GM19467 (cell line): ENCODE measurements around the gene TRPV5.

Source experiments
- ATAC-seq: cut with Tn5 transposase; IDR thresholded peaks from one replicate; pipeline ENCODE4 v1.9.1; 2021; ENCODE audit warnings: mild to moderate bottlenecking, moderate library complexity; ENCODE audit not compliant: unreplicated experiment

The TRPV5 gene

DNA sequence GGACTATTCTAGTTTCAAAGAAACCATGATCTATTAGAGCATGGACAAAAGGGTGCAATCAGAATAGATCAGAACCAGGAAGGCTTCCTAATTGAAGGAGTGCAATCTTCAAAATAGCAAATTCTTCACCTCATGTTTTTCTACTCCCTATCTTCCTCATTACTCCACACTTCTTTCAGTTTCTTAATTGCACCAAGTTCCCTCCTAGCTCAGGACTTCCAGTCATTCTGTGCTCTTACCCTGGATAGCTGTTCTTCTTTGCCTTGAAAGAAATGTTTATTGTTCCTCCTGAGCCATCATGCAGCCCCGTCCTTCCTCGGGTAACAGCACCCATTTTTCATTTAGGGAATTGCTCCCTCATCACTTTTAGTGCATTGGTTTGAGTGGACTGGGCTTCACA lies 23.1 kb downstream of the TRPV5 start:
- ATAC-seq = no peak

DNA sequence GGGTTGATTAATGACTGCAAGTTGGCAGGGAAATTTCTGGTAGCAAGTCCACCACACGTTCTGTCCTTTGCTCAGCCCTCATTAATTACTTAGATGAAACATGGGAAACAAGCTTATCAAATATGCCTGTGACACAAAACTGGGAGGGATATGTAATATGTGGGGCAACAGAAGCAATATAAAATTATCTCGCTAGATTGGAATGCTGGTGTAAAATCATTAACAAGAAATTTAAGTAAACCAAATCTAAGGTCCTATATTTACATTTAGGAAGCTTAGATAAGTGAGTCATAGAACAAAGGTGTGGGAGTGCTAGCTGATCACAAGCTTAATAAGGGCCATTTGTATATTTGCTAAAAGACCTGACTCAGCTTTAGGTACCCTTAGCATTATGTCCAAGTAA lies 23.5 kb downstream of the TRPV5 start:
- no peak for ATAC-seq

DNA sequence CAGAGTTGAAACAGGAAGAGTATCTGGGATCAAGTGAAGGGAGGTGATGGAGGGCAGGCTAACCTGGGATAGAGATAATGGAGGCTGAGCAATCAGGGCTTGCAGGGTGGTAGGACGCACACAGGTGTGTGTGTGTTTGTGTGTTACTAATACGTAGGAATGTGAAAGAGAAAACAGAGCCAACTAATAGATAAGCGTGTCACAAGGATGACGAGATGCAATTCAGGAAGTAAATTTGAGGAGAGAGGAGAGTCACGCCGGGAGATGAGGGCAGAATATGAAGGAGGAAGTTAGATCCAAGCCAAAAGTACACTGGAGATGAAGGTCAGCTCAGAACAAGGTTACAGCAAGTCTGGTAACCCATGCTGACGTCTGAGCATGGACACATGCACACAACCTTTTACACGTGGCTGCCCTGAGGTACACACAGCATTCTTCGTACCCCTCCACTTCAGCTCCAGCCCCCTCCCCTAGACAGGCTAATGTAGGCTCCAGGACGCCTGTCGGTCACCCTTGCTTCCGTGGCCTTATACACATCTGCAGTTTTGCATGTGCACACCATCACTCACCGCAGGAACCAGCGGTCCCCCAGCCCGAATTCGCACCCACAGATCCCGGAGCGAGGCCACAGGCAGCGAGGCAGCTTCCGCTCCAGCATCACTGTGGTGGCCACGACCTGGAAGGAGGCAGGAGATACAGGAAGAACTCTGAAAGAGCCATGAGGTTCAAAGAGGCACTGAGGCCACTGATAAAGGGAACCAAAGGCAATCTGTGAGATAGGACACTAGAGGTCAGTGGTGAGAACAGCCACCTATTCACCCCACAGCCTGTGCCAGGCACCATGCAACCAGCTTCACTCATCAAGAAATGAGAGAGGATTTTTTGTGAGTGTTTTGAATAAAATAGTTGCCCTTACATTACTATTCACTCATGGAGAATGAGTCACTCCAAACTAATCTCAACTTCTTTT lies 24.3 kb downstream of the TRPV5 start:
- ATAC-seq = no peak

DNA sequence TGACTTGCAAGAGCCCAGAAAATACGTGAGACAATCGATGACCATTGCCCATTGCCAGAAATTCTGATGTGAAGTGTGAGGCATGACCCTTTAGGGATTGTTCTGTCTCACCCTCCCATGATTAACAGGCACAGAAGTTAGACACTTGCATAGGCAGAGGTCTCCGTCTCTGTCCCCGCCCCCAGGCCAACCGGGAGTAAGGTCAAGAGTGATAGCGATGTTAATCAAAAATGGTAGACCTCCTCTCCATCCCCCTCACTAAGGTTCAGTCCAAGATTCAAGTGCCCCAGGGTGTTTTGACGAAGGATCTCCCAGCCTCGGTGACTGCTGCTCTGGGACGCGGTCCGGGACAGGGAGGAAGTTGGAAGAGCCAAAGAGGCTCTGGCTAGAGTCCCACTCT lies 25.3 kb downstream of the TRPV5 start:
- ATAC-seq = no peak

DNA sequence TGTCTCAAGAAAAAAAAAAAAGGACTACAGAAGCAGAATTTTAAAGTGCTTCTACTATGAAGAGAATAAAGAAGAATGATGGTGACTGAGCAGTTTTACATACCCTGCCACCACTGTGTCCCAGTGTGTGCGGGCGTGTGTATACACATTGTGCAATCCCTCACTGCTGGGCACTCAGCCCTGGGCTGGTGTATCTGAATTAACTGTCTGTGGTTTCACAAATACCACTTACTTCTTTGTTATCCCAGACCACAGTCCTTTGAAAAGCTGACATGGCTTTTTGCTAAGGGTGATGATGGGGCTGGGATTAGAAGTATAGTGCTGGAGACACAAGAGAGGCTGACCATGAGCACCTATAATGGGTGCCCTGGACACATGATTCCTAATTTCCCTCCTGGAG lies 26.9 kb downstream of the TRPV5 start:
- ATAC-seq = no peak

DNA sequence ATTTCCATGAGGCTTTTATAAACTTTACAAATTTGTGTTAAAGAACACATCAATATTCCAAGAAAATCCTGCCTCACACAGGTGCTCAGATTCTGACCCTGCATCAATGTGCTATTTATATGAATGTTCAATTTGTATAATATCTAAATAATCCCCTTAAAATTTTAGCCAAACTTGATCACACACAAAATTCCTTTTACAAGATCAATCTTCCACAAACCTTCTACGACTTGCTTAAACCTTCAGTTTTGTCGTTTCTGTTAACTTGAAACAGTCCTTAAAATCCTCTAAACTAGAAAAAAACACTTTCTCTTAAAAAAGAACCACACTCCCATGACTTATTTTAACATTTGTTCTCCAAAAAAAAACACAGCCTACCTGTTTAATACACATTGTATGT lies 27.8 kb downstream of the TRPV5 start:
- no peak for ATAC-seq

DNA sequence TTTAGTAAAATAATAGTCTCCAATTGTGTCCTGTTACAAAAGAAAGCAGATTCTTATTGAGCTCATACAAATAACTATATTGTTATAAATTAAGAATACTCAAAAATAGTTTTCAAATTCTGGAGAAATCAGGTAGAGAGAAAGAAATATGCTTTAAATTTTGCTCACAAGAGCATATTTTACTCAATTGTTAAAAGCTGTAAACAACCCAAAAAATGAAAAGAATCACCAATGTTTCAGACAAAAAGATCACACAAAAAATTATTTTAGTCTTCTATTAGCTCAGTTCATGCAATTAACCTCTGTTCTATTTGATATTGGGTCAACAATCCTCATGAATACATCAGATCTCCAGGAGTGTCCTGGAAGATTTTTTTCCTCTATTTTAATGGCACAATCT lies 29.4 kb downstream of the TRPV5 start:
- no peak for ATAC-seq

DNA sequence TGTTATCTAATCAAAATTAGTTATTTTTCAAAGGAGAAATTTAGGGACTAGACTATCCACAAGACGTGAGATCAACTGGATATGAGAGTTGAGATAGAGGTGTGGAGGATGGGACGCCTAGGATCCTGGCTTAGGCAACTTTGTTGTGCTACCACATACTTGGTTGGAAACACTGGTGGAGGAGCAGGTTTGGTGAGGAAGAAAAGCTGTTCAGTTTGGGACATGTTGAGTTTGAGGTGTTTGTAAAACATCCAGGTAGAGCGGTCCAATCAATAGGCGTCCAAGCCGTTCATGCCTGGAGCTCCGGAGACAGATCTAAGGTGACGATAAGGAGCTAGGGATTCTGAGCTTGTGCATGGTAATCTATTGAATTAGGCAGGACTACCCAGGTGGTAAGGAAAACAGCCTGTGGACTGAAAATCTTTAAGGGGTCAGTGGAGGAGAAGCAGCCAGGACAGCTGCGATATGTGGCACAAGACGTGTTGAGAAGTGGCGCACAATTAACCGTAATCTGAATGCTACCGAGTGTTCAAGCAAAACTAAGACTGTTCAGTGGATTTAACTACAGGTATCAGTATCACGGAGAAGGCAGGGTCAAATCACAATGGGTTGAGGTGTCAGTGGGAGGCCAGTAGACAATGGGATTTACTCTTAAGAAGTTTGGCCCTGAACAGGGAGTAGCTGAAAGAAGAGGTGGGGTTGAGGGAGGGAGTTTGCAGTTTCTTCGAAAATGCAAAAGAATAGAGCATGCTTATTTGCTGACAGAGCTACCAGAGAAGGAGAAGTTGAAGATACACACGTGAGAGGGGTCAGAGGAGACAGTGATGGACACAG lies 31.9 kb downstream of the TRPV5 start:
- ATAC-seq = no peak

DNA sequence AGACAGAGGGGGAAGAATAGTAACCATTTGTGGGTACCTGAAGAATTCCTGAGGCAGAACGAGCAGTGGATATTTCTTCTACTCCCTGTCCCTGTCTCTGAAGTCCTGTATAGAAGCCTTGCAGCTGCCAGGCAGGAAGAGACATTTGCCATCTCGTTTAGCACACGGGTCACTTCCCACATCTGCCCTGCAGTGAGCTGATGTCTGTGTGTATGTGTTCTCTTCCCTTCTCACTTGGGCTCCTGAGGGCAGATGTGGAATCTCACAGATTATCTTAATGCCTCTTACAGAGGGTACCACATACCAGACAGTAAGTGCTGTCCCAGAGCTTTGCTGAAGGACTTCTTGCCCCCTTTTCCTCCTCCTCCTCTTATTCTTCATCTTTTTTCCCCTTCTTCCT lies 33.9 kb downstream of the TRPV5 start:
- no peak for ATAC-seq

DNA sequence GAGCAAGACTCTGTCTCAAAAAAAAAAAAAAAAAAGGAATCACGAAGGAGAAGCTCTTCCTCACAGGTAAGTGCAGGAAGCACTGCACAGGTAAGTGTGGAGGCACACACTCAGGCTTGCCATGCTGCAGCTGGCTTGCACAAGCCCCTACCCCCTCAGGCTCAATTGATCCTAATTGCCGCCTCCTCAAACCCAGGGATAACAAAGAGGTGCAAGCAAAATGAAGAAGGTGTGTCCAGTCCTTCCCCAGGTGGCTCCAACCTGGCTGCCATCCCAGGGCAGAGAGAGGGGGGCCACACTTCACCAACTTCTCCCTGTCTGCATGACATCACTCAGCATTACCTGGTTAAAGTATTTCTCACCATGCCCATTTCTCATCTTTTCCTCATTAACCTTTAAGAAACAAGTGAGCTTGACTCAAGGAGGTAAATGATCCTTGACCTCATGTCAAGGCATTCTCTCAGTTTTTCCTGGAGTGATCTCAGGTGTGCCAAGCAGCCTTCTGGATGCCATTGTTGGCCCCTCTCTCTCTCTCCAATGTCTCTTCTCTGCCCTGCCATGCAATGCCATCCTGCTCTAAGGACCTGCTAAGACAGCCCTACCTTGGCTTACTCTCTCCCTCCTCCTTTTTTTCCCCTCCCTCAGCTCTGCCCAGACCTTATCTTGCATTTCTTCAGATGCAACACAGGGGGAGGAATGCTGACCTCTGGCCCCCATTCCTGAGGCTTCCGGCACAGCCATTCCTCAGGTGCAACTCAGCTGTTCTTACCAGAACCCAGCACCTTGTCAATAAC lies 35.0 kb downstream of the TRPV5 start:
- no peak for ATAC-seq

DNA sequence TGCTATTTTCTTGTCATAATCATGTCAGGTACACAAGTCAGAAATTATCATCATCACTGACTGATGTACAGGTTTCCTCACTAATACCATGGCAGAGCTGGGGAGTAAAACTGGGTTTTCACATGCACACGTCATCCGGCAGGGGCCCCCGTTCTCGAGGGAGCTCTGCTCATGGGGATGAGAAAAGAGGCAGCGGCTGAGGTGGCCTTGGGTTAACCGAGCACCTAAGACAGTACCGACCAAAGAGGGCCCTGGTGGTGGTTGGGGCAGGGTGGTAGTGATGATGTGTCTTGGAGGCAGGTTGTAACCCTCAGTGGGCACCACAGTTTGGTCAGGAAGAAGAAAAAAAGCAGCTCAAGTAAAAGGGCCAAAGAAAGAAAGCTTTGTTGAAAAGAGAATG lies 35.9 kb downstream of the TRPV5 start:
- ATAC-seq = no peak

DNA sequence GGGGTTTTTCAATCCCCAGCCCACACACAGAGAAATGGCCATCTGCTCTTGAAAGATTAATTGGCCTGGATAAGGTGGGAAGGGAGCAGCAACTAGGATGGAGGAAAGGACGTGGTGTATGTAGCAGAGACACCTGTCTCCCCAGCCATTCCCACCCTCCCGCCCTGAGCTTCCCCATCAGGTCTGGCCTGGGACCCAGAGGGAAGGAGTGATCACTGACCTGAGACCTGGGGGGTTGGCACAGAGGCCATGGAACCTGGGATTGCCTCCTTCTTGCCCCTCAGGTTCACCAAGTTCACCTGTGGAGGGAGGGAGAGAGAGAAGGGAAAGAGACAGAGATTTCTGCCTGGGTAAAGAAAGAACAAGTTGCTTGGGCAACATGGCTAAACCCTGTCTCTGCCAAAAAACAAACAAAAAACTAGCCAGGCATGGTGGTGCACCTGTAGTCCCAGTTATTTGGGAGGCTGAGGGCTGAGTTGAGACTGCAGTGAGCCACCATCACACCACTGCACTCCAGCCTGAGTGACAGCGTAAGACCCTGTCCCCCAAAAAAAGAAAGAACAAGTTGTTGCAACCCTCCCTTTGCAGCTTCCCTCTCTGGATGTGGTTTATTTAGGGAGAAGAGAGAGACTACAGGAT lies 36.7 kb downstream of the TRPV5 start:
- ATAC-seq = no peak

DNA sequence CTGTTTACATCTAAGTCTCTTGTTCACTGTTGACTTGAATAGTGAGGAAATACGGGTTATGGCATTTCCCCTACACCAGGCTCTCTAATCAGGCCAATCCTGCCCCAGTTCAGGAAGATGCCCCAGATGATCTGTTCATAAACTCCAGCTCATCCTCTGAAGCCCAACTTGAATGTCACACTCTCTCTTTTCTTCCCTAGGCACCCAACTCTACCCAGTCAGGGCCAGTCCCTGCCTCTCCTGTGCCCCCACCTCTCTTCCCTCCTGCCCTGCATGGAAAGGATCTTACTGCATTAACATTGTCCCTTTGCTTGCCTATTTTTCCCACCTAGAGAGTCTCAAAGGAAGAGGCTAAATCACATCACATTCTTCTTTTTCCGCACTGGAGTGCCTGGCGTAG lies 37.4 kb downstream of the TRPV5 start:
- ATAC-seq = no peak

DNA sequence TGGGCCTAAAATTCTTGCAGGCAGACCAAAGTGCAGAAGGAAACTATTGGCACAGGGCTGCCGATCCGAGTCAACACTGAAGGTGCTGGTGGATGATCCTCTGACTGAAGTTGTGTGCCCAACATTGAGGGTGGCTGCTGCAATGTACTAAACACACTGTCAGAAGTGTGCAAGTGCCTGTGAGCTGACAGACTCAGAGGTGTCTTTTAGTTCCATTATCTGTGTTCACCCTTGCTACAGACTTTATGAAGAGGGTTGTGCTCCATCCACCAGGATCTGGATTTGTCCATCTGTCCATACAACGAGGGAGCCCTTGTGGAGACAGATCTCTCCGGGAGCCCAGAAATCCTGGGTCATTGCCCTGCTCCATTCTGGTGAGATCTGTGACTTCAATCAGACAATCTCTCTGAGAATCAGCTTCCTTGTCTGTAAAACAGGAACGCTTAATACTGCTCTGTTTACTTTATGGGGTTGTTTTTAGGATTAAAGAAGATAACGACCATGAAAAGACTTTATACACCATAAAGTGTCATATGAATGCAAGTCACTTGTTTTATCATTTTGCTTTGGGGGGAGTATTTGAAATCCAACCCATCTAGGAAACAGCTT lies 38.5 kb downstream of the TRPV5 start:
- no peak for ATAC-seq

DNA sequence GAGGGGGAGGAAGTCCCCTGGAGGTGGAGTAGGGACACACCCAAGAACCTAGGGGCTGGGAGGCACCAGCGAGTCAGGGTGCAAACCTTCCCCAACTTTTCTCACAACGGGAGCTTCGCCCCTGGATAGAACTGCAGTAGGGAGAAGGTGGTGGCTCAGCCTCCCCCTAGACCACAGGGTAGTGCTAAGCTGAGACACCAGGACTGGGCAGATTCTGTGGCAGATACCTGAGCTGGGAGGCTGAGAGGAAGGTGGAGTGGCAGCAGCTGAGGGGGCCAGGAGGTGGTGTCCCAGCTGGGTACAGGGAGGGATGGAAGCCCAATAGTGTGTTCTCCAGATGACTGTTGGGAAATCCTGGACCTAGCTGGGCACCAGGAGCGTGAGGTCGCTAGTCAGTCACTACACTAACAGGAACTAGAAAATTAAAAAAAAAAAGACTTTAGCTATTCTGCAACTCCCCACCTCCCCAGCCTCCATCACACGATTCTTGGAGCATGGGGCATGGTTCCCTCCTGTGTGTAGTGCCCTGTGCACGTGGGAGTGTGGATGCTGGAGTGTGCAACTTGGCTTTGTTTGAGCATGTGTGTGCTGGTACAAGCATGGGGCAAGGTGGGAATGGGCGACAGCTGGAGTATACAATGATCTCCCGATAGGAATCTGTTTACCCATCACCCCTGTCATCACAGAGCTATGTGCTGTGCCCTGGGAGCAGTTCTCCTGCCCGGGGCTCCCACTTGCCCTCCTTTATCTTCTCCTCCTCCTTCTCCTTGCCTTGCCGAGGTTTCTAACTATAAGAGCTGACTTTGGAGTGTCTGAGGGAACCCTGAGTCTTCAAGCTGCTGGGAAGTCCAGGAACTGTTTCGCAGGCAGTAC lies 39.2 kb downstream of the TRPV5 start:
- no peak for ATAC-seq

DNA sequence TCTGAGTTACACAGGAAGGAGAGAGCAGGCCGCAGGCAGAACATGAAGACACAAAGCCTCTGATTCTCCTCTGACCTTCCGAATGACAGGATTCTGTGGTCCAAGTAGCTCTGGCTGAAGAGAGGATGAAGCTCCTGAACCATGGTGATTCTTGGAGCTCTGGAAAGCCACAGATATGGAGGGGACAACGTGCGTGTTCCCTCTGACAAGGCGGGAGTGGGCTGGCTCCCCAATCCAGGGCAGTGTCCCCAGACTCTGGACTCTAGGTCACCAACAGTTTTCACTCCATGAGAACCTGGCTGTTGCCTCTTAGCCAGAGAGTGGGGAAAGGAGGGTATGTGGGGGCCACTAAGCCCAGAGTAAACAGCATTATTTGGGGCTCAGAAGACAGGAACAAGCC lies 40.6 kb downstream of the TRPV5 start:
- ATAC-seq = no peak

DNA sequence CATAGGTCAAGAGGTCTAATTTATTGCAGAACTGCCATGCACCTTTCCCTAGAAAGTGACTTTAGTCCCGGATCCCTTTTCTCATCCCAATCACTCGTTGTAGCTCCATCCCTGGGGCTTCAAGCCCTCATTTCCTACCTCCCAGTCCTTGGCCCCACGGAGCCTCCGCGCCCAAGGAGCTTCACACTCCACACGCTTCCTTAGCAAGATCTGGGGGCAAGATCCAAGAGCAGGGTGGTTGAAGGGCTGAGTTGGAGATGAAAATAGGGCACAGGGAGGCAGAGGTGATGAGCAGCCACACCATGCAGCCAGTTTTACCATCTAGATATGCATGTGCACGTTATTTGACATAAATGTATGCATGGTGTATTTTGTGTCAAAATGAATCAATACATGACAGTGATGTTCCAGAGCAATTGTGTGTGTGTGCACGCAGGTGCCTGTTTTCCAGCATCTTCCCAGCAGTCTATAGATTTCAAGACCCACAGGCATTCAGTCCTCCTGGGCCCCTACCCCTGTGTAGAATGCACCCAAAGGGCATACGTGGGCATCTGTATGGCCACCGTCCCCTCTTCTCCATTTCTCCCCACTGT lies 42.0 kb downstream of the TRPV5 start:
- no peak for ATAC-seq

DNA sequence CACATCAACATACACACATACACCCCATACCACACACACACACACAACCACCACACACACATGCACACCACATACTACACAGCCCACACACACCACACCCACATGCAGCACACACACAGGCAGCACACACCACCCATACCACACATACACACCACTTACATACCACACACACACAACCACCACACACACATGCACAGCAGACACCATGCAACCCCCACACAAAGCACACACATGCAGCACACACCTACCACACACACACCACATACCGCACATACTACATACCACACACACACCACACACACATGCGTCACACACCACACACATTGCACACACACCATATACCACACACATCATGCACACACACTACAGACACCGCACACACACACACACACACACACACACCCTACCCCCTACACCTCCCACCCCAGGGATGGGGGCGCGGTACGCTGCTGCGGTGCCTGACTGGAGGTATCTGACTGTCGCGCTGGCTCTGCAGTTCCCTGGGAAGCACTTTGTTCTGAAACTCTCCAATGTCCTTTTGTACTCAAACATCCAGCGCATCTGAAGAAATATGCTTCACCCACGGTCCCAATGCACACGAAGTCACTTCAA lies 42.6 kb downstream of the TRPV5 start:
- no peak for ATAC-seq

DNA sequence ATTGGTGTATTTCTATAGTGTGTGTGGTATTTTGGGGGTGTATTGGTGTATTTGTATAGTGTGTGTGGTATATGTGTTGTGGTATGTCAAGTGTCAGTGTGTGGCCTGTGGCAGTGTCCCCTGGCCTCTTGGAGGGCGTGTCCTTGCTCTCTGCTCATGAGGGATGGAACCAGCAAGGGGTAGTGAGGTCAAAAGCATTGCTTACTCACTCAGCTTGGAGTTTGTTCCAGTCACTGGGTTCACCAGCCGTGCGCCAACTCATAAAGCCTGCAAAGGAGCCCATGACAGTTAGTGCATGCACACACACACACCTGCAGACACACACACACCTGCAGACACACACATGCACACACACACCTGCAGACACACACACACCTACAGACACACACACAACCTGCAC lies 43.7 kb downstream of the TRPV5 start:
- no peak for ATAC-seq
